CD4-positive, alpha-beta T cell treated with Interleukin-4 for 4 hours (primary cell): ENCODE results near the gene ADCY2.

ENCODE experiments used
- DNase-seq: peaks from one replicate; pipeline ENCODE4 v3.0.0-alpha.2; 2020

The ADCY2 gene

GRCh38 chr5:7517006-7517405, 121.1 kb downstream of the ADCY2 start:
- DNase-seq = no peak

GRCh38 chr5:7518947-7519560, 123.1 kb downstream of the ADCY2 start:
- no peak for DNase-seq

- no peak for DNase-seq
Observed at GRCh38 chr5:7519564-7519963, 123.6 kb downstream of the ADCY2 start.

GRCh38 chr5:7529880-7530279, 133.9 kb downstream of the ADCY2 start:
- DNase-seq = no peak

DNA sequence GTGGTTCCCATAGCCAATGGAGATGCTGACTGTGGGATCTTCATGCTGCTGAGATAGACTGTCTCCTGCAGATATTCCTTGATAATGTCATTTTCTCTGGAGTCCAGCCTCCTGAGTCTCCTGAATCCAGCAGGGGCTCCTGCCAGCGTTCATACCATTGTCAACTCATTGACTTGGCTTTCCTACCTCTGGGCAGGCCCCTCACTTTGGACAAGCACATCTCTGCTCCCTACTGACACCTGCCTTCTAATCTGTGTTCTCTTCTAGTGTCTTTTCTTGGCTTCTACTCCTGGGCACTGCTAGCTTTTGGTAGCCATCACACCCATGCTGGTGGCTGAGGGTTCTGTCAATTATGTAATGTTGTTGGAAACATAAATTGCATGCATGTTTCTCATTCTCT, 138.0 kb downstream of the ADCY2 start:
- no peak for DNase-seq

GRCh38 chr5:7534505-7534904, 138.6 kb downstream of the ADCY2 start:
- DNase-seq = no peak

- no peak for DNase-seq
Observed at GRCh38 chr5:7537573-7537972, 141.6 kb downstream of the ADCY2 start.

DNA sequence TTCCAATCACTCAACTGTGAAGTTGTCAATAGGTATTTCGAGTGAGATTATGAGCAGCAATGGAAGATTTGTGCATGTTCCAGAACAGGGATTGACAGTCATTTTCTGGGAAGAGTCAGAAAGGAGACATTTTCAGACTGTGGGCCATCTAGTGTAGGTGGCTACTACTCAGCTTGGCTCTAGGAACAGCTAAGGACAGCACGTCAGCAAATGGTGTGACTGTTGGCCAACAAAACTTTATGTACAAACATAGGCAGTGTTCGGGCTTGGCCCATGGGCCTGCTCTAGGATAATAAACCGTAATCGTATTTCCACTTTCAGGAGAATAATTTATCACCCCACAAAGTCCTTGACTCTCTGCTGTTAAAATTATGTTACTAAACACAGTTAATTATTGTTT, 143.6 kb downstream of the ADCY2 start:
- DNase-seq = no peak

DNA sequence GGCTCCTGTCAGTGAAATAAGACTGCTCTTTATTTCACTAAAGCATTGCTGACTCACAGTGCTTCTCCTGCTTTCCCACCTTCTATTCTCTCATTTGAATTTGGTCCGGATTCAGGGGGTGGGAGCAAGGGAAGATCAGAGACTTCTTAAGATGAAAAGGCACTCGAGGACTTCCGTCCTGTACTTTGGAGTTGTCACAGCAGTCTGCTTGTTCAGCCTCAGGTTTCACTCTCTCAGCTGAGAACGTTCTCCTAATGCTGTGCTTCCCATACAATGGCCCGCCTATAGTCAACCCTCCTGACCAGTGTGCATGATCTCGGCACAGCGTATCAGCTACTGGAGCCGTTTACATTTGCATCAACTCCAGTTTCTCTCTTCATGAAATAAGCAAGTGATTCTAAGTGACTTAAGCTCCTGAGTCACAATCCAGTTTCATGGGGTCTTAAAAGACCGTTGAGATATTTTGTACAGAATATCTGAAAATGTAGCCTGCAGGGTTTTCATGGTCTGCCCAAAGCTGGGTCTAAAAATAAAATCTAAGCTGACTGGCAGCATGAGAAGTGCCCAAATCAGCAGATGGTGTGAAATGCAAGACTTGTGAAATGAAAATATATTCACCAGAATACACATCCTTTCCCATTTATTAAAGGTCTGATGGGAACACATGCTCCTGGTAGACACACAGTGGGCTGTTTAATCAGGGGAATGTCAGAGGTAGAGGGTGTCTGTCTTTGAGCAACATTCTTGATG, 145.0 kb downstream of the ADCY2 start:
- DNase-seq = no peak

GRCh38 chr5:7541898-7542297, 146.0 kb downstream of the ADCY2 start:
- no peak for DNase-seq

DNA sequence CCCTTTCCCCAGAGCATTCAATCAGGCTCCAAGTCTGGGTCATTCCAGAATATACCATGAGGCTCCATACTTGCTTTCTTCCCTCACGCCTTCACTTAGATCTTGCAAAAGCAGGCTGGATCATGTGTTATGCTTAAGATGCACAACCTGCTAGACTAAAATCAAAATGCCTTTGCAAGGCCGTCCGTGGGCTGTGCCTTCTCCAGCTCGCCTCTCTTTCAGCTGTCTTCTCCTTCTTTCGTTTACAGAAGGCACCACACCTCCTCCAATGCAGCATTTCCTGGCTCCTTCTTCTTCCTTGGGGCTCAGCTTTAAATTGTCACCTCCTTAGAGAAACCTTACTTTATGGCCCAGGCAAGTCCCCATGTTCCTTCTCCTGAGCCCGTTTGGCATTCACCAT, 150.6 kb downstream of the ADCY2 start:
- DNase-seq = no peak

DNA sequence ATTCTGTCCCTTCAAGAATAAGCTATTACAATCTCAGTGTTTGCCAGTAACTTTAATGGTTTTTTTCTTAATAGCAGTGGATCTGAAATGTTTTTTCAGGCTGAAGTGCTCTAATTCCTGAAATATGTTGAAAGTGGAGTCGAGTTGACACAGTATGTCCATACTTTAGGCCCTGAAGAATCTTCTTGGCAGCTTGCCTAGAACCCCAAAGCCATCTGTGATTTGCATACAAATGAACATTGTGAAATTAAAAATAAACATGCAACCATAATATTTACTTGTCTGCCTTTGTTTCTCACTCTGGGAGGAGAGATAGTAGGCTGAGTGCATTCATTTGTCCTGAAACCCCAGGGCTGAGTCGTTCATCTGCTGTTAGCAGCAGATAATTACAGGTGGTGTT, 152.7 kb downstream of the ADCY2 start:
- DNase-seq = no peak

GRCh38 chr5:7565559-7565958, 169.6 kb downstream of the ADCY2 start:
- DNase-seq = no peak

DNA sequence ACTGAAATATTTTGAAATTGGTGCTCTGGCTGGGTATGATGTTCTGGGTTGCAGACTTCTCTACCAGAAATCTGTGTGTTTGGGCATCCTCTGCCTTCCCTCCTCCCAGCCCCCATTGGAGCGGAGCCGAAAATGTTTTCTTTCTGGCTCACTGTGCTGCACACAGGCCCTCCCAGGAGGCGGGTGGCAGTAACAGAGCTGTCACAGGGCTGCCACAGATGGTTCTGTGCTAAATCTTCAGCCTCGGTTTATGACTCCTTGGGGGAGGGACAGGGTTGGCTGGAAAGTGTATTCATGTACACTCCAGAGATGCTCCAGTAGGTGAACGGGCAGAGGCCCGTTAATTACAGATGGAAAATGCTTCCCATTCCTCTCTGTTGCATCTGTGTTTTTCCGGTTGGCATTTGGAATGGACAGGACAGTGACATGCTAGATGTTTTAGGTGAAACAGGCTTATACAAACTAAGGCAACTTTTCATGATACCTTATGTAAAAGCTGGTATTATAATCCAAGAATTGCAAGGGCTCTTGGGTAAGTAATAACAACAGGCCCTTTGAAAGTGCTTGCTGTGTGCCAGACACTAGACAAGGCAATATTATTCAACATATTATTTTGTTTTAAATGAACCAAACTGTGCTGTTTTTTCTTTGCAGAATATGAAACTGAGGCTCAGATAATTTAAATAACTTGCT, 180.2 kb downstream of the ADCY2 start:
- DNase-seq = no peak

- no peak for DNase-seq
Observed at GRCh38 chr5:7577381-7577780, 181.4 kb downstream of the ADCY2 start.

GRCh38 chr5:7578071-7578470, 182.1 kb downstream of the ADCY2 start:
- DNase-seq = no peak

GRCh38 chr5:7584749-7585148, 188.8 kb downstream of the ADCY2 start:
- no peak for DNase-seq

DNA sequence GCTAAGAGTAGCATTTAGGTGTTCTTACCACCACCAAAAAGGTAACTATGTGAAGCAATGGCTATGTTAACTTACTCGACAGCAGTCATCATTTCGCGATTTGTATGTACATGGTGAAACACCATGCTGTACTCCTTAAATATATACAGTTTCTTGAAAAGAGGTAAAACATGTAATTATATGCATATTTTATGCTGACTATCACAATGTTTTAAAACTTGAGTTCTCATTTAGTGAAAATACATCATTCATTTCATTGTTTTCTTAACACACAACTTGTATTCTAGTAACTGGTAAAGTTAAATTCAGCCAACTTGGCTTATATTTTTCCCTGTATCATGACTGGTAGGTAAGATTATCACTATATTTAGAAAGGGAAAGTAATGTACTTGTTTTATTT, 189.9 kb downstream of the ADCY2 start:
- DNase-seq = no peak

DNA sequence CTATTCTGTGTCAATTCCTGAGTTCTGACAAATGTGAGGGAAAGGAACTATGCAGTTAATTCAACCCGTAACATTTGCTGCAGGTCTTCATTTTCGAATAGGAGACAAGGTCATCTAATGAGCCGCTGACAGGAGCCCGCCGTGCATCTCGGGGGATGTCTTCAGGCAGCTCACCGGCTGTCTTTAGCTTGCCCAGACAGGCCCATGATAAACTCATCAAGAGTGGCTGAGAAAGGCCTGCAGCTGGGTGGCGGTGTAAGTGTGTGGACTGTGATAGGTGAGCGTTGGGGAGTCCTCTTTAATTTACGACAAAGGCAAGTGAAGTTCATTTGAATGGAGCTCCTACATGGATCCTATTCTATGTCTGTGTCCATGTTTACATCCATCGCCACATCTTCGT, 190.5 kb downstream of the ADCY2 start:
- DNase-seq = no peak

- no peak for DNase-seq
Observed at GRCh38 chr5:7589800-7590199, 193.9 kb downstream of the ADCY2 start.

DNA sequence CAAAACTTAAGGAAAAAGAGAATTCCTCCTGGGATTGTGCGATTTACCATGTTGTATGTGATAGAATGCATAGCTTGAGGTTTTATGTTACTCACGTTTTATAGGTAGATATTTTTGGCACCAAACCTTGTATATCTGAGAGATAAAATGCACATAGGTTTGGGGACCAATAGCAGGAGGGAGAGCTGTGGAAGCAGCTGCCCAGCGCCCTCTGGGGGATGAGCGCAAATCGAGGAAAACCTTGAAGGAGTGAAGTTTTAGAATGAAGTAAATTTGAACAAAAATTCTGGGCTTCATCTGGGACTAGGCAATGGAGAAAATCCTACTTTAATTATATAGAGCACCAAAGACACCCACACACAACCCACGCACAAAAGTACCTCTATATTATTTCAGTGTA, 197.0 kb downstream of the ADCY2 start:
- no peak for DNase-seq

GRCh38 chr5:7597059-7597642, 201.2 kb downstream of the ADCY2 start:
- no peak for DNase-seq

DNA sequence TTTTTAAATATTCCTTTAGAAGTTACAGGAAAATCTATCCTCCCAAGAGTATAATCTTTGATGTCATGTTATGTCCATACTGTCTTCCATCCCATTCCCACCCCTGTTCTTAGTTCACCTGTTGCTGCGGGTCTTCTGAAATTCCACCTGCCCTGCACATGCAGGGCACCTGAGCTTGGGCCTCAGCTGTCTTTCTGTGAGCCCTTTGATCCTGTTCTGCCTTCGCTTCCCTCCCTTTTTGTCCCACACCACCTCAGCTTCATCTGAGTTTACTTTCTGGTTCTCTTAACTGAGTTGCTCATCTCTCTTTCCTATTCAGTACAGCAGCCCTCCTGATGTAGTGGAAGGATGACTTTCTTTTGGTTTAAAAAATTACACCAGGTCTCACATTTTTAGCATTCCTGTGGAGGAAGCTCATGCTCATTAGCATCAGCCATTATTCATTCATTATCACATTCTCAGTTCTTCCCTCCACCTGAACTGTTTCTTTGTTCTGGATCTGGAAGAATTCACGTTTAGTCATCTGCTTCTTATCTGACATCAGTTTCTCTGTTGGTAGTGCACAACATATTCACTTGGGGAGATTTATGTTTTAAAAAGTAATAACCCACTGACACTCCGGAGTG, 211.0 kb downstream of the ADCY2 start:
- no peak for DNase-seq
